Measurements from ENCODE around the gene LRP1.
A peak's percentile ranks its signal among the peaks of the same experiment; 100 is the strongest.

Gene LRP1

DNA sequence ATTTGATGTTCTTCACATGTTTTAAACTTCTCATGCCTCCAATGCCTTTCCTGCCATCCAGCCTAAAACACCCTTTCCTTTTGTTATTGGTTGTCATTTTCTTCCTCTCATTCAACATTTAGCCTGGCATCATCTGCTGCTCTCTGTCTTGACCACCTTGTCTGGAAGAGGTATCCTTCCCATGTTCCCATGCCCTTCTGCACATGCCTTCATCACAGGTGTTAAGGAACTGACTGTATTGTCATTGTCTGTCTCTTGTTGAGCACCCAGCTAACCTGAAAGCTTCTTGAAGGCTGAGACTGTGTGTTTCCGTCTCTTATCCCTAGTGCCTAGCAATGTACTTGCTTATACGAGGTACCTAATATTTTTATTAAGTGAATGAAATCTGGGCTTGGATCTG lies 4.5 kb upstream of the LRP1 start:
- Histone ChIP-seq H3K79me2 (ENCODE audit: insufficient read depth, low read depth) (no peaks in the 10 kb centered on the region), H3K4me1 (ENCODE audit: low read depth, poor library complexity, severe bottlenecking) (peaks cover 12% of the 10 kb centered on the region), H3K27ac (no peak overlapping the region), H4K20me1 (ENCODE audit: insufficient read depth) (no peaks in the 10 kb centered on the region), H3K27me3 (ENCODE audit: insufficient read depth, low read depth) (peaks cover 29% of the 10 kb centered on the region; the same call in 1 of the 2 replicates), H3K4me3 (IDR thresholded peaks at IDR 0.05; ENCODE audit: insufficient read depth, low read depth, low read length) (no peak overlapping the region), H3K36me3 (ENCODE audit: insufficient read depth) (no peaks in the 10 kb centered on the region), H2AFZ (ENCODE audit: low read depth) (no peak overlapping the region), H3K9ac (no peak overlapping the region), H3K4me2 (no peak overlapping the region)
- TF ChIP-seq, protein P1, sequence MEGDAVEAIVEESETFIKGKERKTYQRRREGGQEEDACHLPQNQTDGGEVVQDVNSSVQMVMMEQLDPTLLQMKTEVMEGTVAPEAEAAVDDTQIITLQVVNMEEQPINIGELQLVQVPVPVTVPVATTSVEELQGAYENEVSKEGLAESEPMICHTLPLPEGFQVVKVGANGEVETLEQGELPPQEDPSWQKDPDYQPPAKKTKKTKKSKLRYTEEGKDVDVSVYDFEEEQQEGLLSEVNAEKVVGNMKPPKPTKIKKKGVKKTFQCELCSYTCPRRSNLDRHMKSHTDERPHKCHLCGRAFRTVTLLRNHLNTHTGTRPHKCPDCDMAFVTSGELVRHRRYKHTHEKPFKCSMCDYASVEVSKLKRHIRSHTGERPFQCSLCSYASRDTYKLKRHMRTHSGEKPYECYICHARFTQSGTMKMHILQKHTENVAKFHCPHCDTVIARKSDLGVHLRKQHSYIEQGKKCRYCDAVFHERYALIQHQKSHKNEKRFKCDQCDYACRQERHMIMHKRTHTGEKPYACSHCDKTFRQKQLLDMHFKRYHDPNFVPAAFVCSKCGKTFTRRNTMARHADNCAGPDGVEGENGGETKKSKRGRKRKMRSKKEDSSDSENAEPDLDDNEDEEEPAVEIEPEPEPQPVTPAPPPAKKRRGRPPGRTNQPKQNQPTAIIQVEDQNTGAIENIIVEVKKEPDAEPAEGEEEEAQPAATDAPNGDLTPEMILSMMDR (conservative IDR thresholded peaks at IDR 0.05; ENCODE audit: low read depth, low read length) = no peak

DNA sequence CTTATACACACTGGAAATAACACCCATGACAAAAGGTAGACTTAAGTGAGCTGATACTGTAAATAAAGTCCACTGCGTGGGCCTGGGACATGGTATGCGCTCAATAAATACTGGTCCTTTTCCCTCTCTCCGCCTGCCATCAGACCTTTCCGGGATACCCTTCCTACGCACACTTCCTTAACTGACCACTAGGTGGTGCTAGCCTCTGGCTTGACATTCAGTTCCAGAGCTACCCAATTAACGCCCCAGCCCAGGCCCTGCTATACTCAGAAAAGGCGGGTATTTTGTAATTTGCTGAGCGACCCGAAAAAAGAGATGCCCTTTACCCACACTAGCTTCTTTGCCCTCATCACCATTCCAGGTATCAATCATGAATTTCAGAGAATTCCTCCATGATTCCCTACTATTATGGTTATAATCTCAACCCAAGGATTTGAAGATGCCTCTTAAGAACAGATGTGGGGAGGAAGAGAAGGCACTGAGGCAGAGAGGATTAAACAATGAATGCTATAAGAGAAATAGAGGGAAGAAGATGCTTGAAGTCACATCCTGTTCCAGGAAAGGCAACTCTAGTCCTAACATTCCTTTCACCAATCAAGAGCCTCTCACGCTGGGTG lies 3.9 kb upstream of the LRP1 start:
- TF ChIP-seq, protein P1 (conservative IDR thresholded peaks at IDR 0.05; ENCODE audit: low read depth, low read length) = peak; percentile 100
- Histone ChIP-seq H3K36me3 (ENCODE audit: insufficient read depth) (no peaks in the 10 kb centered on the region), H3K4me2 (no peak overlapping the region), H2AFZ (ENCODE audit: low read depth) (no peak overlapping the region), H3K27ac (no peak overlapping the region), H3K9ac (no peak overlapping the region), H3K4me1 (ENCODE audit: low read depth, poor library complexity, severe bottlenecking) (peaks cover 14% of the 10 kb centered on the region), H3K79me2 (ENCODE audit: insufficient read depth, low read depth) (no peaks in the 10 kb centered on the region), H3K4me3 (IDR thresholded peaks at IDR 0.05; ENCODE audit: insufficient read depth, low read depth, low read length) (no peak overlapping the region), H3K27me3 (ENCODE audit: insufficient read depth, low read depth) (peaks cover 31% of the 10 kb centered on the region; the same call in 1 of the 2 replicates), H4K20me1 (ENCODE audit: insufficient read depth) (no peaks in the 10 kb centered on the region)

DNA sequence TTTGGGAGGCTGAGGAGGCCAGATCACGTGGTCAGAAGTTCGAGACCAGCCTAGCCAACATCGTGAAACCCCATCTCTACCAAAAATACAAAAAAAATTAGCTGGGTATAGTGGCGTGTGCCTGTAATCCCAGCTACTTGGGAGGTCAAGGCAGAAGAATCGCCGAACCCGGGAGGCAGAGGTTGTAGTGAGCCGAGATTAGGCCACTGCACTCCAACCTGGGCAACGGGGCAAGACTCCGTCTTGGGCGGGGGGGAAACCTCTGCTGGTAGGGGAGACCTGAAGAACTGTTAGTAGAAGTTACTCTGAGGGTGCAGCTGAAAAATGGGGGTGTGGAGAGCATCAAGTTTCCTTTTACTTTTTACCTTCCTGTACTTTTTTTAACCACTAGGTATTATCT lies 2.2 kb upstream of the LRP1 start:
- Histone ChIP-seq H3K27ac (no peak overlapping the region), H3K4me3 (IDR thresholded peaks at IDR 0.05; ENCODE audit: insufficient read depth, low read depth, low read length) (no peak overlapping the region), H4K20me1 (ENCODE audit: insufficient read depth) (no peaks in the 10 kb centered on the region), H3K79me2 (ENCODE audit: insufficient read depth, low read depth) (no peaks in the 10 kb centered on the region), H3K4me1 (ENCODE audit: low read depth, poor library complexity, severe bottlenecking) (peaks cover 18% of the 10 kb centered on the region), H2AFZ (ENCODE audit: low read depth) (no peak overlapping the region), H3K27me3 (ENCODE audit: insufficient read depth, low read depth) (peaks cover 46% of the 10 kb centered on the region; the same call in 1 of the 2 replicates), H3K9ac (no peak overlapping the region), H3K4me2 (no peak overlapping the region), H3K36me3 (ENCODE audit: insufficient read depth) (no peaks in the 10 kb centered on the region)
- TF ChIP-seq, protein P1 (conservative IDR thresholded peaks at IDR 0.05; ENCODE audit: low read depth, low read length) = no peak

GRCh38 chr12:57126561-57126960 lies 1.7 kb upstream of the LRP1 start:
- Histone ChIP-seq H3K9ac (no peak overlapping the region), H3K4me1 (ENCODE audit: low read depth, poor library complexity, severe bottlenecking) (peaks cover 19% of the 10 kb centered on the region), H4K20me1 (ENCODE audit: insufficient read depth) (no peaks in the 10 kb centered on the region), H3K4me3 (IDR thresholded peaks at IDR 0.05; ENCODE audit: insufficient read depth, low read depth, low read length) (no peak overlapping the region), H3K4me2 (peak overlapping the region; percentile 93; the same call in 1 of the 2 replicates), H2AFZ (ENCODE audit: low read depth) (peak overlapping the region; percentile 100; the same call in 1 of the 2 replicates), H3K27me3 (ENCODE audit: insufficient read depth, low read depth) (peaks cover 49% of the 10 kb centered on the region; the same call in 1 of the 2 replicates), H3K27ac (no peak overlapping the region), H3K36me3 (ENCODE audit: insufficient read depth) (no peaks in the 10 kb centered on the region), H3K79me2 (ENCODE audit: insufficient read depth, low read depth) (no peaks in the 10 kb centered on the region)
- TF ChIP-seq, protein P1 (conservative IDR thresholded peaks at IDR 0.05; ENCODE audit: low read depth, low read length) = no peak
